Fibroblast of skin of back (primary cell): ENCODE measurements around the gene KLHL18.
"Not testable (repeated sequence)": the region's sequence is repeated elsewhere in the genome, so short reads cannot be mapped to it uniquely, and the experiment has no call there.

ENCODE experiments used
- DNase-seq: peaks from one replicate; pipeline ENCODE4 v3.0.0-alpha.2; 2013

KLHL18 gene

GRCh38 chr3:47314056-47314764, 31.5 kb downstream of the KLHL18 start:
- DNase-seq = no peak

GRCh38 chr3:47315069-47315647, 32.4 kb downstream of the KLHL18 start:
- no peak for DNase-seq

GRCh38 chr3:47316151-47316550, 33.4 kb downstream of the KLHL18 start:
- DNase-seq = not testable (repeated sequence)

- peak; percentile 12 for DNase-seq
Observed at GRCh38 chr3:47318916-47319315, 36.2 kb downstream of the KLHL18 start.

- no peak for DNase-seq
Observed at GRCh38 chr3:47319956-47320355, 37.2 kb downstream of the KLHL18 start.

- peak; percentile 41 for DNase-seq
Observed at GRCh38 chr3:47323431-47324277, 40.9 kb downstream of the KLHL18 start.

- DNase-seq = peak; percentile 77
Observed at GRCh38 chr3:47324278-47324865, 41.6 kb downstream of the KLHL18 start.

GRCh38 chr3:47333907-47334306, 51.2 kb downstream of the KLHL18 start:
- DNase-seq = no peak

GRCh38 chr3:47337656-47338055, 54.9 kb downstream of the KLHL18 start:
- DNase-seq = no peak

GRCh38 chr3:47339951-47340350, 57.2 kb downstream of the KLHL18 start:
- no peak for DNase-seq

- no peak for DNase-seq
Observed at GRCh38 chr3:47340866-47341265, 58.1 kb downstream of the KLHL18 start.

GRCh38 chr3:47342151-47342550, 59.4 kb downstream of the KLHL18 start:
- no peak for DNase-seq

- no peak for DNase-seq
Observed at GRCh38 chr3:47342812-47343211, 60.1 kb downstream of the KLHL18 start.

- DNase-seq = no peak
Observed at GRCh38 chr3:47343471-47343971, 60.8 kb downstream of the KLHL18 start.

- no peak for DNase-seq
Observed at GRCh38 chr3:47344971-47345370, 62.2 kb downstream of the KLHL18 start.

- DNase-seq = peak; percentile 53
Observed at GRCh38 chr3:47347217-47347801, 64.6 kb downstream of the KLHL18 start.

- no peak for DNase-seq
Observed at GRCh38 chr3:47348411-47349154, 65.8 kb downstream of the KLHL18 start.

- DNase-seq = no peak
Observed at GRCh38 chr3:47355010-47355409, 72.3 kb downstream of the KLHL18 start.

- DNase-seq = no peak
Observed at GRCh38 chr3:47356201-47356600, 73.5 kb downstream of the KLHL18 start.

GRCh38 chr3:47359323-47359722, 76.6 kb downstream of the KLHL18 start:
- no peak for DNase-seq

- DNase-seq = not testable (repeated sequence)
Observed at GRCh38 chr3:47360110-47360517, 77.4 kb downstream of the KLHL18 start.

GRCh38 chr3:47362701-47363100, 80.0 kb downstream of the KLHL18 start:
- no peak for DNase-seq
